Stimulated activated CD4-positive, alpha-beta T cell treated with anti-CD3 and anti-CD28 coated beads, Interleukin-12 subunit alpha, Interleukin-12 subunit beta, amount 100 ng/mL, for 24 hours (primary cell): ENCODE data around the gene UBE3C.
"Not testable (repeated sequence)": the region's sequence is repeated elsewhere in the genome, so short reads cannot be mapped to it uniquely, and the experiment has no call there.

Source experiments
- DNase-seq, 2 experiments: peaks; one replicate each; pipeline ENCODE4 v3.0.0-alpha.2; 2020; ENCODE audit warnings: low read depth in 2 of 2

UBE3C gene

GRCh38 chr7:157271315-157271990, 132.7 kb downstream of the UBE3C start:
- DNase-seq, result no peak

GRCh38 chr7:157271991-157272324, 133.2 kb downstream of the UBE3C start:
- no peak for DNase-seq

- DNase-seq, result no peak
Observed at GRCh38 chr7:157272351-157273207, 133.9 kb downstream of the UBE3C start.

GRCh38 chr7:157273208-157274093, 134.7 kb downstream of the UBE3C start:
- DNase-seq, result peak; percentile 30 to 55

- DNase-seq, result not testable (repeated sequence)
Observed at GRCh38 chr7:157274094-157274634, 135.4 kb downstream of the UBE3C start.

GRCh38 chr7:157274991-157275427, 136.3 kb downstream of the UBE3C start:
- no peak for DNase-seq

- DNase-seq, result no peak
Observed at GRCh38 chr7:157276091-157276561, 137.4 kb downstream of the UBE3C start.

- no peak for DNase-seq
Observed at GRCh38 chr7:157276731-157277562, 138.2 kb downstream of the UBE3C start.

- DNase-seq, result not testable (repeated sequence)
Observed at GRCh38 chr7:157277568-157277967, 138.8 kb downstream of the UBE3C start.

GRCh38 chr7:157278167-157278790, 139.6 kb downstream of the UBE3C start:
- DNase-seq, result no peak

- no peak for DNase-seq
Observed at GRCh38 chr7:157278791-157279724, 140.3 kb downstream of the UBE3C start.

- no peak for DNase-seq
Observed at GRCh38 chr7:157279741-157280215, 141.1 kb downstream of the UBE3C start.

GRCh38 chr7:157280216-157280841, 141.6 kb downstream of the UBE3C start:
- no peak for DNase-seq

GRCh38 chr7:157281221-157281998, 142.7 kb downstream of the UBE3C start:
- no peak for DNase-seq

- DNase-seq, result no peak
Observed at GRCh38 chr7:157282141-157282801, 143.5 kb downstream of the UBE3C start.

GRCh38 chr7:157284229-157285014, 145.7 kb downstream of the UBE3C start:
- DNase-seq, result no peak
